MM.1S (cell line): ENCODE measurements around the gene CA12.

Source experiments
- DNase-seq: peaks from one replicate; pipeline ENCODE4 v3.0.0-alpha.2; 2015
- H2AFZ ChIP-seq: fragments of 300-600 bp; sonication (generic); 2 replicates; pipeline ENCODE4 v1.6.0; 2016; ENCODE audit warnings: antibody characterized with exemption, low read length
- H3F3A ChIP-seq: fragments of 300-600 bp; sonication (generic); 2 replicates; pipeline ENCODE4 v1.6.1; 2016; ENCODE audit warnings: mild to moderate bottlenecking, antibody characterized with exemption, low read length, moderate library complexity, mixed read lengths; ENCODE audit not compliant: insufficient read depth
- H3K27ac ChIP-seq: fragments of 300-600 bp; sonication (generic); 2 replicates; pipeline ENCODE4 v1.5.1; 2016; ENCODE audit warnings: mild to moderate bottlenecking, low read length
- H3K27me3 ChIP-seq: fragments of 300-600 bp; sonication (generic); replicated peaks from 2 replicates; pipeline ENCODE4 v1.6.0; 2016; ENCODE audit warnings: low read length; ENCODE audit not compliant: insufficient read depth
- H3K36me3 ChIP-seq: fragments of 300-600 bp; sonication (generic); replicated peaks from 2 replicates; pipeline ENCODE4 v1.6.1; 2016; ENCODE audit warnings: mild to moderate bottlenecking, low read length, mixed read lengths; ENCODE audit not compliant: insufficient read depth
- H3K4me1 ChIP-seq: fragments of 300-600 bp; sonication (generic); 2 replicates; pipeline ENCODE4 v1.6.1; 2016; ENCODE audit warnings: low read length, mixed read lengths
- H3K4me2 ChIP-seq: fragments of 300-600 bp; sonication (generic); 2 replicates; pipeline ENCODE4 v1.6.0; 2016; ENCODE audit warnings: low read depth, low read length
- H3K4me3 ChIP-seq: fragments of 300-600 bp; sonication (generic); 2 replicates; pipeline ENCODE4 v1.5.1; 2016; ENCODE audit warnings: low read length, mixed read lengths
- H3K79me2 ChIP-seq: fragments of 300-600 bp; sonication (generic); 2 replicates; pipeline ENCODE4 v1.6.1; 2016; ENCODE audit warnings: mixed run types, low read length, mixed read lengths
- H3K9ac ChIP-seq: fragments of 300-600 bp; sonication (generic); 2 replicates; pipeline ENCODE4 v1.6.1; 2016; ENCODE audit warnings: low read length, mixed read lengths
- H3K9me2 ChIP-seq: fragments of 300-600 bp; sonication (generic); replicated peaks from 2 replicates; pipeline ENCODE4 v1.6.1; 2016; ENCODE audit warnings: mild to moderate bottlenecking, low read length, mixed read lengths; ENCODE audit not compliant: insufficient read depth
- H3K9me3 ChIP-seq: fragments of 300-600 bp; sonication (generic); replicated peaks from 2 replicates; pipeline ENCODE4 v1.6.1; 2016; ENCODE audit warnings: mild to moderate bottlenecking, low read length, mixed read lengths; ENCODE audit not compliant: insufficient read depth
- H4K20me1 ChIP-seq: fragments of 300-600 bp; sonication (generic); 2 replicates; pipeline ENCODE4 v1.6.1; 2016; ENCODE audit warnings: mild to moderate bottlenecking, low read length, moderate library complexity, mixed read lengths; ENCODE audit not compliant: insufficient read depth
- EZH2 ChIP-seq: fragments of 300-600 bp; sonication (generic); optimal IDR thresholded peaks from 2 replicates; pipeline ENCODE3; 2017; ENCODE audit warnings: low read depth, mild to moderate bottlenecking, antibody characterized with exemption, low read length, mixed read lengths
- EZH2phosphoT487 ChIP-seq: fragments of 300-600 bp; sonication (generic); IDR thresholded peaks from 2 replicates; pipeline ENCODE4 v1.6.1; 2018; ENCODE audit warnings: antibody characterized with exemption, low read length
- TF ChIP-seq, protein P1 (sequence below): fragments of 300-600 bp; sonication (generic); IDR thresholded peaks from 2 replicates; pipeline ENCODE4 v1.5.1; 2016; ENCODE audit warnings: antibody characterized with exemption, low read length, mixed read lengths

CA12 gene

DNA sequence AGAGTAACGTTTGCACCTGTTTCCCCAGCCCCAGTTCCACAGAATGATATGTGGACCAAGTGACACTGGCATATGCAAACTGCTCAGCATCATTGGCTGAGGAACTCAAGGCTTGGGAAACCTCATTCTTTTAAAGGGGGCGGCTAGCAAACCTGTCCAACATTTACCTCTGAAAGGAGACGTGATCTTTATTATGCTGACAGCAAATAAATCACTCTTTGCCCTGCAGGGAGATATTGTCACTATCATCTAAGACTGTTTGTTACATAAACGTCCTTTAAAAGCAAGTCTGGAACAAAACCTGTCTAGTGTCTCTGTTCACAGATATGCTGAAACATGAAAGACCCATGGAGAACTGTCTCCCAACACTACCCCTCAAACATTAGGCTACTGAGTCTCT, 21.5 kb downstream of the CA12 start:
- TF ChIP-seq EZH2 = no peak
- TF ChIP-seq, protein P1, sequence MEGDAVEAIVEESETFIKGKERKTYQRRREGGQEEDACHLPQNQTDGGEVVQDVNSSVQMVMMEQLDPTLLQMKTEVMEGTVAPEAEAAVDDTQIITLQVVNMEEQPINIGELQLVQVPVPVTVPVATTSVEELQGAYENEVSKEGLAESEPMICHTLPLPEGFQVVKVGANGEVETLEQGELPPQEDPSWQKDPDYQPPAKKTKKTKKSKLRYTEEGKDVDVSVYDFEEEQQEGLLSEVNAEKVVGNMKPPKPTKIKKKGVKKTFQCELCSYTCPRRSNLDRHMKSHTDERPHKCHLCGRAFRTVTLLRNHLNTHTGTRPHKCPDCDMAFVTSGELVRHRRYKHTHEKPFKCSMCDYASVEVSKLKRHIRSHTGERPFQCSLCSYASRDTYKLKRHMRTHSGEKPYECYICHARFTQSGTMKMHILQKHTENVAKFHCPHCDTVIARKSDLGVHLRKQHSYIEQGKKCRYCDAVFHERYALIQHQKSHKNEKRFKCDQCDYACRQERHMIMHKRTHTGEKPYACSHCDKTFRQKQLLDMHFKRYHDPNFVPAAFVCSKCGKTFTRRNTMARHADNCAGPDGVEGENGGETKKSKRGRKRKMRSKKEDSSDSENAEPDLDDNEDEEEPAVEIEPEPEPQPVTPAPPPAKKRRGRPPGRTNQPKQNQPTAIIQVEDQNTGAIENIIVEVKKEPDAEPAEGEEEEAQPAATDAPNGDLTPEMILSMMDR = no peak
- TF ChIP-seq EZH2phosphoT487 = no peak
- no peak overlapping the region for H3K4me3 ChIP-seq
- H2AFZ ChIP-seq = no peak overlapping the region

DNA sequence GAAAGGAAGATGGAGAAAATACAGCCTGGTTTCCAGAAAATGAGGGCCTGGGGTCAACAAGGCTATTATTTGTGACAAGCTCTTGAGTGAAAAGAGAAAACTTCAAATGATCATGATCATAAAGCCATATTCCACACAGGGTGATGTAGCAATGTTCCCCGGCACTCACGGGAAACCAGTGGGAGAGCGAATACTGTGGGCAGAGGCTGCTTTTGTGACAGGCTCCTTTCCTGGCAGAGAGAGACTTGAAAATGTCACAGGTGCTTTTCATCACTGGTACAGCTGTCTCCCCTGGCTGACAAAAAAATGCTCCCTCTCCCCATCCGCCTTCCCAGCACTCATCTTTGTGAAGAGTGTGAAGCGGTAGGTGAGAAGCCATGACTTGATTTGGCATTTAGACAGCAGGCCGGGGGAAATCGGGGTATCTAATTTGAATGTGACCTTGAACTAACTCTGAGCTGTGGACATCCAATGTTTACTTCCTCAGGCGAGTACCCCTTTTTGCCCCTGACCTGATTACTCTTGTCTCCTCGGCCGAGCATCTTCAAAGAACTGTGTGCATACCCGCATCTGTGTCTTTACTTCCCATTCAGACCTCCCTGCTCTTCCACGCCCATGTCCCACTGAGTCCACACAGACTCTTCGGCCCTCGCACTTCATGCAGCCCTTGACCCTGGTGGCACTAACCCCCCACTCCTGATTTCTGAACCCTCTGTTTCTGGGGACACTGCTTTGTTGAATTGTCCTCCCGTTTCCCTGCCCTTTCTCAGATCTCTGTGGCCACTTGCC, 23.2 kb downstream of the CA12 start:
- no peaks in the 10 kb centered on the region for H3K4me1 ChIP-seq
- H3K9me3 ChIP-seq = no peaks in the 10 kb centered on the region
- no peaks in the 10 kb centered on the region for H3K27me3 ChIP-seq
- H3K27ac ChIP-seq = no peak overlapping the region
- no peak overlapping the region for H2AFZ ChIP-seq
- DNase-seq = no peak
- TF ChIP-seq EZH2phosphoT487 (no peak), EZH2 (no peak)
- TF ChIP-seq, protein P1 = no peak
- no peak overlapping the region for H3K4me3 ChIP-seq
- no peaks in the 10 kb centered on the region for H3F3A ChIP-seq
- H4K20me1 ChIP-seq = no peaks in the 10 kb centered on the region
- H3K36me3 ChIP-seq = no peaks in the 10 kb centered on the region
- H3K9me2 ChIP-seq = no peaks in the 10 kb centered on the region
- no peaks in the 10 kb centered on the region for H3K79me2 ChIP-seq
- no peak overlapping the region for H3K4me2 ChIP-seq
- H3K9ac ChIP-seq = no peak overlapping the region

More for the DNA sequence above, 21.5 kb downstream of the CA12 start:
- H3F3A ChIP-seq = no peaks in the 10 kb centered on the region
- H3K9me3 ChIP-seq = no peaks in the 10 kb centered on the region
- H4K20me1 ChIP-seq = no peaks in the 10 kb centered on the region
- H3K4me1 ChIP-seq = no peaks in the 10 kb centered on the region
- no peaks in the 10 kb centered on the region for H3K79me2 ChIP-seq
- no peak for DNase-seq
- H3K9me2 ChIP-seq = no peaks in the 10 kb centered on the region
- no peak overlapping the region for H3K4me2 ChIP-seq
- no peaks in the 10 kb centered on the region for H3K27me3 ChIP-seq
- H3K9ac ChIP-seq = no peak overlapping the region
- H3K36me3 ChIP-seq = no peaks in the 10 kb centered on the region
- H3K27ac ChIP-seq = no peak overlapping the region

DNA sequence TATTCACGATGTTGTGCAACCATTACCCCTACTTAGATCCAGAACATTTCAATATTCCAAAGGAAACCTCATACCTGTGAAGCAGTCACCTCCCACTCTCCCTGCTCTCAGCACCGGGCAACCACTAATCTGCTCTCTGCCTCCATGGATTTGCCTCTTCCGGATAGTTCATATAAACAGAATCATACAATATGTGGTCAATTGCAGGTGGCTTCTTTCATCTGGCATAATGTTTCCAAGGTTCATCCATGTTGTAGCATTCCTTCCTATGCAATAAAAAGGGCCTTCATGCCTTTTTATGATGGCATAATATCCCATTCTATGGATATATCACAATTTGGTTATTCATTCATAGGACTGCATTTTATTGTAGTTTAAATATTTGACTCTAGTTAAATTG, 23.9 kb downstream of the CA12 start:
- no peak overlapping the region for H3K4me3 ChIP-seq
- H3K27me3 ChIP-seq = no peaks in the 10 kb centered on the region
- H4K20me1 ChIP-seq = no peaks in the 10 kb centered on the region
- TF ChIP-seq EZH2phosphoT487 = no peak
- TF ChIP-seq EZH2 = no peak
- TF ChIP-seq, protein P1 = no peak
- DNase-seq = no peak
- no peaks in the 10 kb centered on the region for H3K79me2 ChIP-seq
- H3K9me2 ChIP-seq = no peaks in the 10 kb centered on the region
- H3F3A ChIP-seq = no peaks in the 10 kb centered on the region
- H2AFZ ChIP-seq = no peak overlapping the region
- no peaks in the 10 kb centered on the region for H3K36me3 ChIP-seq
- no peak overlapping the region for H3K27ac ChIP-seq
- H3K9me3 ChIP-seq = no peaks in the 10 kb centered on the region
- H3K4me2 ChIP-seq = no peak overlapping the region
- H3K9ac ChIP-seq = no peak overlapping the region
- no peaks in the 10 kb centered on the region for H3K4me1 ChIP-seq
